ENCODE measurements around the gene B4GALT2.

The B4GALT2 gene, protein sequence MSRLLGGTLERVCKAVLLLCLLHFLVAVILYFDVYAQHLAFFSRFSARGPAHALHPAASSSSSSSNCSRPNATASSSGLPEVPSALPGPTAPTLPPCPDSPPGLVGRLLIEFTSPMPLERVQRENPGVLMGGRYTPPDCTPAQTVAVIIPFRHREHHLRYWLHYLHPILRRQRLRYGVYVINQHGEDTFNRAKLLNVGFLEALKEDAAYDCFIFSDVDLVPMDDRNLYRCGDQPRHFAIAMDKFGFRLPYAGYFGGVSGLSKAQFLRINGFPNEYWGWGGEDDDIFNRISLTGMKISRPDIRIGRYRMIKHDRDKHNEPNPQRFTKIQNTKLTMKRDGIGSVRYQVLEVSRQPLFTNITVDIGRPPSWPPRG

DNA sequence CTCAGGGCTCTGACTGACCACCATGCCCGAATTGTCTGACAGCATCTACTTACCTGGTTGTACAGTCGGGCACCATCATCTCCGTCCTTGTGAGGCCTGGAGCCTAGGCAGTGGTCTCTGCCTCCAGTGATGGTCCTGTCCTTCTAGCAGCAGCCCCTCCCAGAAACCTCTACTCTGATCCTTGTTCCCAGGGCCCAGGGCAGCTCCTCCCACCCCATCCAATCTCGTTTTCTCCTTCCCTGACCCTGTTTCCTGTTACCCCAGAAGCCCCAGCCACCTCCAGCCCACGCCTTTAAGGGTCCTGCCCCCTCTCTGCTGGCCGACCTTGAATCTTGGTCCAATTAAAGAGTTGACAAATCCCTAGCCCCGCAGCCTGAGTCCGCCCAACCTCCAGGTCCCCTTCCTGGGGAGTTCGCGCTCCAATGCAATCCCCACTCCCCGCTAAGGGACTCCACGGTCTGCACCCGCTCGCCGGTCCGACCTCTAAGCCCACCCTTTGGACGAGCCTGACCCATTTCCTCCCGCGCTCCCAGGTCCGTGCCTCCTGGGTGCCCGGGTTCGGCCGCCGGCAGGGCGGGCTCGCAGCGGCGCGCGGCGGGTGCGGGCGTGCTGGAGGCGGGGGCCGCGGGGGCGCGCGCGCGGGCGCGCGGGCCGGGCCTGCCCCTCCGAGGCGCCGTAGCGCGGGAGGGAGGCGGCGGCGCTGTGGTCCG lies at the start of gene B4GALT2:
TSS of gene B4GALT2 (plus strand) at position 660 of the 710 bp plus-strand sequence. CDS start 1,951 bp downstream, outside the sequence.
- no peak for DNase-seq (ENCODE audit: low read depth)

DNA sequence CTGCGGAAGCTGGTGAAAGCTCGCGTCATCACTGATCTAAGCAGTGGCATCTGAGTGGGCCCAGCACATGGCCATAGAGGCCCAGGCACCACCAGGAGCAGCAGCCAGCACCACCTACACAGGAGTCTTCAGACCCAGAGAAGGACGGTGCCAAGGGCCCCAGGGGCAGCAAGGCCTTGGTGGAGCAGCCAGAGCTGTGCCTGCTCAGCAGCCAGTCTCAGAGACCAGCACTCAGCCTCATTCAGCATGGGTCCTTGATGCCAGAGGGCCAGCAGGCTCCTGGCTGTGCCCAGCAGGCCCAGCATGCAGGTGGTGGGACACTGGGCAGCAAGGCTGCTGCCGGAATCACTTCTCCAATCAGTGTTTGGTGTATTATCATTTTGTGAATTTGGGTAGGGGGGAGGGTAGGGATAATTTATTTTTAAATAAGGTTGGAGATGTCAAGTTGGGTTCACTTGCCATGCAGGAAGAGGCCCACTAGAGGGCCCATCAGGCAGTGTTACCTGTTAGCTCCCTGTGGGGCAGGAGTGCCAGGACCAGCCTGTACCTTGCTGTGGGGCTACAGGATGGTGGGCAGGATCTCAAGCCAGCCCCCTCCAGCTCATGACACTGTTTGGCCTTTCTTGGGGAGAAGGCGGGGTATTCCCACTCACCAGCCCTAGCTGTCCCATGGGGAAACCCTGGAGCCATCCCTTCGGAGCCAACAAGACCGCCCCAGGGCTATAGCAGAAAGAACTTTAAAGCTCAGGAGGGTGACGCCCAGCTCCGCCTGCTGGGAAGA lies 48.7 kb upstream of the B4GALT2 start:
- no peak for DNase-seq (ENCODE audit: low read depth)

DNA sequence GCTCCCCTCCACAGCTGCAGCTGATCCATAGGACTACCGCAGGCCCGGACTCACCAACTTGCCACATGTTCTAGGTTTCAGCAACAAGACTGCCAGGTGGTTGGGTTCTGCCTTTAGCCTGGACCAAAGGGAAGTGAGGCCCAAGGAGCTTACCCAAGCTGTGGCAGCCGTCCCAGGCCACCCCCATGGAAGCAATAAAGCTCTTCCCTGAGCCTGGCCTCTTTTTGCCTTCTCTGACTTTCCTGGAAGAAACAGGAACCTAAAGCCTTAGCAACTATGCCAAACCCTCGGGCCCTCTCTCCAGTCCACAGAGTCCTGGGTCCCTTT lies 48.1 kb upstream of the B4GALT2 start:
- no peak for DNase-seq (ENCODE audit: low read depth)

DNA sequence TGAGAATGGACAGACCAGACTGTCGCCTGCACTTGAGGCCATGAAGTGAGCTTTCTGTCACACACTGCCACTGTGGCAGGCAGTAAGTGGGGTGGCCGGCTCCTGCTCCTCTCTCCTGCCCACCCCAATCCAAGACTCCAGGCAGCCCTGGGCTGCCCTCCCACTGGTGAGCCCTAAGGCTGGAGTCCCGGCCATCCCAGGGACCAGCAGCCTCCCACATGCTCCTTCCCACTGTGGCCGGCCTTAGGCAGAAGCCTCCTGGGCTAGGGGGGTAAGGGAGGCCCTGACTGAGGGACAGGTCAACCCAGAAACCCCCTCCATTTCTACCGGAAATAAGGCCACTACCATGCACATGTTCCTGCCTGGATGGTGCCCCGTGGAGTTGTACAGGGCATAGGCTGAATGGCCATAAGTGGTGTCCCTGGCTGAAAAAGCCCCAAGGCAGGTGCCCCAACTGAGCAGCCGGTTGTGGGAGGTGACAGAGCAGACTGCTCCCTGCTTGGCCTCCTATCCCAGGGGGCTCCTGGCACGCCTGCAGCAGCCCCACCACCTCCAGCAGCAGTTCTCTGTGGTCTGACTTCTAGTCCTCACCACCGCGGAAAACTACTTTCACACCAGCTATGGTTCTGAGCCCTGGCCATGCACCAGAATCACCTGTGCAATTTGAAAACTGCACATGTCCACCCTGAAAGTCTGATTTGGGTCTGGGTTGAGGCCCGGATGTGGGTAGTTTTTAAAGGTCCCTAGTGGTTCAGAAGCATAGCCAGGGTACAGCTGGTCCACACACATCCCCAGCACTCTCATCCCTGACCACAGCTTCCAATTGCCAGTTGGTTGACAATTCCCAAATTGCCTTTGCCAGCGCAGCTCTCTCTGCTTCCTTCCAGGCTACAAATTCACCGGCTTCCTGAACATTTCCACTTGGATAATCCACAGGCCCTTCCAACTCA lies 47.0 kb upstream of the B4GALT2 start:
- DNase-seq (ENCODE audit: low read depth), result no peak

DNA sequence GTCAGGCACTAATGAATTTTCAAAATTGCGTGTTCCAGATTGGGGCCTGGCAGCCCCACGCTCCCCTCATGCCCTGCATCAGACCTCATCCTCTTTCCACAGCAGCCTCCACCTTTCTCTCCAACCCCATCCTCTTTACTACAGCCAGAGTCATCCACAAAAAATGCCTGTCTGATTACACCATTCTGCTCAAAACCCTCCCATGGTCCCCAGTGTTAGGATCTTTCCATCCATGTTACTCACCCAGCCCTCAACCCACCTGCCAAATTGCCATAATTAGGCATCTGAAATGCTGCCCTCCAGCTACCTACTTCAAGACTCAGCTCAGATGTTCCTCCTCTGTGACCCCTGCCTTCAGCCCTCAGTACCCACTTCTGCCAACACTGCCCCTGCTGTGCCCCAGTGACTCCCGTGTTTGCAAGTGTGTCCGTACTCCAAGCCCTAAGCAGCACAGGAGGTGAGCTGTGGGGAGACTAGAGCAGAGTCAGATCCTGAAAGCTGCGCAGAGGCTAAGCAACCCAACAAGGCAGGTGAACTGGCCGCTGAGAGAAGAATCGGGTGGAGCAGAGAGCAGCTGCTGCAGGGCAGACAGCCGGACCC lies 46.1 kb upstream of the B4GALT2 start:
- DNase-seq (ENCODE audit: low read depth), result no peak

DNA sequence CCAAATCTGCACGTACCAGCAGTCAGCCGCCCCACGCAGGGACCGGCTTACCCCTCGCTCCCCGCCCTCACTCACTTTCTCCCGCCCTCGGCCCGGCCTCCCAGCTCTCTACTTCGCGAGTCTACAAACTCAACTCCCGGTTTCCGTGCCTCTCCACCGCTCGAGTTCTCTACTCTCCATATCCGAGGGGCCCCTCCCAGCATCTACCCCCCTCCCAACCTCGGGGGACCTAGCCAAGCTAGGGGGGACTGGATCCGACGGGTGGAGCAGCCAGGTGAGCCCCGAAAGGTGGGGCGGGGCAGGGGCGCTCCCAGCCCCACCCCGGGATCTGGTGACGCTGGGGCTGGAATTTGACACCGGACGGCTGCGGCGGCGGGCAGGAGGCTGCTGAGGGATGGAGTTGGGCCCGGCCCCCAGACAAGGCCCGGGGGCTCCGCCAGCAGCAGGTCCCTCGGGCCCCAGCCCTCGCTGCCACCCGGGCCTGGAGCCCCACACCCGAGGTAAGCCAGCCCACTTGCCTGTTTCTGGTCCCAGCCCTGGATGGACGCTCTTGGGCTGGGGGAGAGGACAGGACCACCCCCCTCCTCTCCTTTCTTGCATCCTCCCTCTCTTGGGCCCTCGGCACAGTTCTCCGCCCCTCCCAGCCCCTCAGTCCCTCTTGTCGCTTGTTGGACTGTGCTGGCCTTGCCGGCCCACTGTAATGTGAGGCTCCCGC lies 45.5 kb upstream of the B4GALT2 start, which contains the start of gene ARTN:
TSS of gene ARTN (plus strand) at position 416 of the 715 bp plus-strand sequence. CDS start 1,856 bp downstream, outside the sequence.
- no peak for DNase-seq (ENCODE audit: low read depth)

DNA sequence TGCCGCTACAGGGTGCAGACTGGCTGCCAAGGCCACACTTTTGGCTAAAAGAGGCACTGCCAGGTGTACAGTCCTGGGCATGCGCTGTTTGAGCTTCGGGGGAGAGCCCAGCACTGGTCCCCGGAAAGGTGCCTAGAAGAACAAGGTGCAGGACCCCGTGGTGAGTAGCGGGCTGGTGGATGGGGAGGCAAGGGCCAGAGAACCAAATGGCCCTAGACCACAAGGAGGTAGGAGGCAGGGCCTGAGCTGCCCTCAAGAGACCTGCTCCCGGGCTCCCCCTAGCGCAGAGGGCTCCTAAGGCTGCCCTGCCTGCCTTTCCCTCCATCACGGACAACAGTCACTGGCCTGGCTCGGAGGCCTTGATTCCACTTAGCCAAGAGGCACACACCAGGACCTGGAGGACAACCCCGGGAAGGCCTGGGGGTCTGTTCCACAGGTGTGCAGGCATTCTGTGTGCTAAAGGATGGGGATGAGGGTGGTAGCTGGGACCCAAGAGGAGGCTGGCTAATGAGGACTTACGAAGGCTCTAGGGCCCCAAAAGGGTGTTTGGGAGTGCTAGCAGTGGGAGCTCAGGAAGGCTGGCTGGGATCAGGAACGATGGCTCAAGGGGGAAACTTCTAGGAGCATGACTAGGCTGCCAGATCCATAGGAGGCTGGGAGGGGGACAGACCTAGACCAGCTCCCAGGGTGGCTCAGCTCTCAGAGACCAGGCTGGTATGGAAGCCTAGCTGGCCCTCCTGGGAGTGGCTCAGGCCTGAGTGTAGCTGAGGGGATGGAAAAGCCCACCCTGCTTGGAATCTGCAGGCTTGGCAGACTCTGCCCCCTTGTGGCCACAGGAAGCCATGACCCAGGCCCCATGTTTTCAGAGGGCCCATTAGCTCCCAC lies 44.7 kb upstream of the B4GALT2 start:
- peak; percentile 23 for DNase-seq (ENCODE audit: low read depth)

DNA sequence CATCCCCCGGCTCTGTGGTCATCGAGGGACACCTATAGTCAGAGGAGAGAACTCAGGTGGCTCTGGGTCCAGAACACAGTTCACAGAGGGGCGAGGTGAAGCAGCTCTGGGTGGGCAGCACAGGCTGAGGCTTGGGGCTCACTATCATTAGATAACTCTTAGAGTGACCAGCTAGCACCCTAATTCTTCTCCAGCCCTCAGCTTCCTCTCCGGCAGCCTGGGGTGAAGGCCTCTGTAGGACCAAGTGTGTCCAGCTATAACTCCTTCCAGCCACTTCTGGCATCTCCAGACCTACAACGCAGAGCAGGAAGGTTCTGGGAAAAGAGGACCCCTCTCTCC lies 44.1 kb upstream of the B4GALT2 start:
- no peak for DNase-seq (ENCODE audit: low read depth)

DNA sequence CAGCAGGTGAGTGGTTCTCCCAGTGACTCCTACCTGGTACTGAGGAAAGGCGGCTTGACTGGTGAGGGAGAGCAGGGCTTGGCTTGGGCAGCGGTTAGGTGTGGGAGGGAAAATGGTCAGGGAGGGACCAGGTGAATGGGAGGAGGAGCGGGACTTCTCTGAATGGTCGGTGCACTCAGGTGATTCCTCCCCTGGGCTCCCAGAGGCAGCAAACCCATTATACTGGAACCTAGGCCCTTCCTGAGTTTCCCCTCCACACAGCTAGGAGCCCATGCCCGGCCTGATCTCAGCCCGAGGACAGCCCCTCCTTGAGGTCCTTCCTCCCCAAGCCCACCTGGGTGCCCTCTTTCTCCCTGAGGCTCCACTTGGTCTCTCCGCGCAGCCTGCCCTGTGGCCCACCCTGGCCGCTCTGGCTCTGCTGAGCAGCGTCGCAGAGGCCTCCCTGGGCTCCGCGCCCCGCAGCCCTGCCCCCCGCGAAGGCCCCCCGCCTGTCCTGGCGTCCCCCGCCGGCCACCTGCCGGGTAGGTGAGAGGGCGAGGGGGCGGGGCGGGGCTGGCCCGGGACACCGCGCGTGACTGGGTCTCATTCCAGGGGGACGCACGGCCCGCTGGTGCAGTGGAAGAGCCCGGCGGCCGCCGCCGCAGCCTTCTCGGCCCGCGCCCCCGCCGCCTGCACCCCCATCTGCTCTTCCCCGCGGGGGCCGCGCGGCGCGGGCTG lies 43.1 kb upstream of the B4GALT2 start:
- no peak for DNase-seq (ENCODE audit: low read depth)

DNA sequence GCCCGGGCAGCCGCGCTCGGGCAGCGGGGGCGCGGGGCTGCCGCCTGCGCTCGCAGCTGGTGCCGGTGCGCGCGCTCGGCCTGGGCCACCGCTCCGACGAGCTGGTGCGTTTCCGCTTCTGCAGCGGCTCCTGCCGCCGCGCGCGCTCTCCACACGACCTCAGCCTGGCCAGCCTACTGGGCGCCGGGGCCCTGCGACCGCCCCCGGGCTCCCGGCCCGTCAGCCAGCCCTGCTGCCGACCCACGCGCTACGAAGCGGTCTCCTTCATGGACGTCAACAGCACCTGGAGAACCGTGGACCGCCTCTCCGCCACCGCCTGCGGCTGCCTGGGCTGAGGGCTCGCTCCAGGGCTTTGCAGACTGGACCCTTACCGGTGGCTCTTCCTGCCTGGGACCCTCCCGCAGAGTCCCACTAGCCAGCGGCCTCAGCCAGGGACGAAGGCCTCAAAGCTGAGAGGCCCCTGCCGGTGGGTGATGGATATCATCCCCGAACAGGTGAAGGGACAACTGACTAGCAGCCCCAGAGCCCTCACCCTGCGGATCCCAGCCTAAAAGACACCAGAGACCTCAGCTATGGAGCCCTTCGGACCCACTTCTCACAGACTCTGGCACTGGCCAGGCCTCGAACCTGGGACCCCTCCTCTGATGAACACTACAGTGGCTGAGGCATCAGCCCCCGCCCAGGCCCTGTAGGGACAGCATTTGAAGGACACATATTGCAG lies 42.4 kb upstream of the B4GALT2 start:
- no peak for DNase-seq (ENCODE audit: low read depth)

DNA sequence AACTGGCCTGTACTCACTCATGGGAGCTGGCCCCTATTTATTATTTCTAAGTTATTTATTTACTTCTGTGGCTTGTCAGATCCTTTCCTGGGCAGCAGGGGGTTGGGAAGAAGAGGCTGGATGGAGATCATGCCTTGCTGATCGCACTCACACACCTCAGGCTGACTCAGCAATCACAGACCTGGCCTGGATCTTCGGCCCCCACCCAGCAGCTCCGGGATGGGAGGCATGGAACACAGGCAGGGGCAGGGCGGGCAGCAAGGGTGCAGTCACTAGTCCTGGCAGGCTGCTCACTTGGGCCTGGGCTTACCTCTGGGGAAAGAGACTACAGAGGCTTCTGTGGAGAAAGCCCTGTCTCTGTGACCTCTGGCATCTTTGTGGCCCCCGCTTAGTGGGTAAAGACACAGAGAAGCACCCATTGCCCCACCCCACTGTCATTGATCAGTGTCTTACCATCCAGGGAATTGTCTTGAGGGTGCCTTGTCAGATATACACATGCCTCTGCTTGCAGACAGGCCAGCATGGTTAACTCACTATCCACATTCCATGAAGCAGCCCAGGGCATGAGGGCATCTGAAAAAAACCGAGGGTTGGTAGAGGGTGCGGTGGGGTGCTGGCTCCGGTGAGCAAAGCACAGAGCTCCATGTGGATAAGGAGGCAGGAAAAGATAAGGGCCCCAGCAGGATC lies 41.7 kb upstream of the B4GALT2 start:
- no peak for DNase-seq (ENCODE audit: low read depth)

DNA sequence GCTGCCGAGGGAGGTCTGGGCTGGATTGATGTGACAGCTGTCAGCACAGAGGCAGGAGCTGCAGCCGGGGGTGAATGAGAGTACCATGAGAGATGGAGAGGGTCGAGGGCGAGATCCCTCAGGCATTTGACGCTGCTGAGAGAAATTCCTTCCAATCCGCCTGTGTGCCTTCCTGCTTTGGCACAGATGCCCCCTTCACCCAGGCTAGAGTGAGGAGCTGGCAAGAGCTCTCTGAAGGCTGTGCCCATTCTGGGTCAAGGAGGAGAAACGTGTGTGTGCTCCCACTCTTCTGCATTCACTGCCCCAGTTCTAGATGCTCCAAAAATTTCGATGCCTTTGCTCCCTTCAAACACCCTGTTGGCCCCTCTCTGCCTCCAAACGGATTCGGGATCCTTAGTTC lies 40.6 kb upstream of the B4GALT2 start:
- DNase-seq (ENCODE audit: low read depth), result no peak

DNA sequence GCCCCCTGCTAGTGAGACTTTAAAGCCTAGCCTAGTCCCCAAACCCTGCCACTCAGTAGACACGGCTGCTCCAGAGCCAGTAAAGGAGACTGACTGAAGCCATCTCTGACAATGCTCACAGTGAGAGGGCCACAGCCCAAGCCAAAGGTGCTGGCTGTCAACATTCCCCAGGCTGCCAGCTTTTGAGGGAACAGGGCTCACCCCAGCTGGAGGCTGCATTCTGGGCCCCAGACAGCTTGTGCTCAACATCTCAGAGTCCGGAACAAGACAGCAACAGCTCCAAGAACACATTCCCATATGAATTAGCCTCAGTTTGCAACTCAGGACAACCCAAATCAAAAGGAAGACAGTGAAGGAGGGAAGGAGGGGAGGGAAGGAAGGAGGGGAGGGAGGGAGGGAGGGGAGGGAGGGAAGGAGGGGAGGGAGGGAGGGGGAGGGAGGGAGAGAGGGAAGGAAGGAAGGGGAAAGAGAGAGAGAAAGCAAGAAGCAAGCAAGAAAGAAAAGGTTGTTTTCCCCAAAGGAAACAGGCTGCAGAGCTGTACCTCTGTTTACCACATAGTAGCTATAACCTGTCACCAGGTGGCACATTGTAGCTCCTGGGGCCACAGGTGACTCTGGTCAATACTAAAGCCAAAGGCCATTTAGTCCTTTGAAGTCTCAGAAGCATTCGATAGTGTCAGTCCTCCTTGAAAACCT lies 40.0 kb upstream of the B4GALT2 start:
- DNase-seq (ENCODE audit: low read depth), result no peak

DNA sequence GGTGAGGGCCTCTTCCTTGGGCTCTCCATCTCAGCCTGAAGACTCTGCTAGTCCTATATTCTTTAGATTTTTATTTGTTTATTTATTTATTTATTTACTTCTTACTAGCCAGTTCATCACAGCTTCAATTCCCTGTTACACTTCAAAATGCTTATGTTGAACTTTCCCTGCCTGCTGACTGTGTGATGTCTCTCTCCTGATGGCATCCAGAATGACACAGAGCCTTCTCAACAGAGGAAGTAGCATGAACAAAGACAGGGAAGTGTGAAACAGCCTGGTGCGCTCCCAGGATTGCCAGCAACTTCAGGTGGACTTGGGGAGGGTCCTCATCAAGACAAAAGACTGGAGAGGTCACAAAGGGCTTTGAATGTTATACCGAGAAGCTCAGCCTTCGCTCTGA lies 36.6 kb upstream of the B4GALT2 start:
- DNase-seq (ENCODE audit: low read depth), result no peak

DNA sequence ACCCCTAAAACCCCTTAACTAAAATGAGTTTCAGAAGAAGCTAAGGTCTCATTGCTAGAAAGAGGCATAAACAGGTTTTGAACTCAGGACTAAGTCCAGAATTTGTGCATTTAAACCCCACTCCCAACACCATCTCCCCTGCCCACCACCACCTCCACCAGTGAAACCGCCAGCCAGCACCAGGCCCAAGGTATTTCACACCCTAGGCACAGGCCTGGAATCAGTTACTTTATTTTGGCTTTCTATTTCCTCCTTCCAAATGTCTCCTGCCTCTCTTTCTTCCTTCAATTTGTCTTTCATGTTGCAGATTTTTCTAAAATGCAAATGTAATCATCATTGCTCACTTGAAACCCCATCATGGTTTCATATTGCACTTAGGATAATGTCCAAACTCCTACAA lies 34.1 kb upstream of the B4GALT2 start:
- DNase-seq (ENCODE audit: low read depth), result no peak

DNA sequence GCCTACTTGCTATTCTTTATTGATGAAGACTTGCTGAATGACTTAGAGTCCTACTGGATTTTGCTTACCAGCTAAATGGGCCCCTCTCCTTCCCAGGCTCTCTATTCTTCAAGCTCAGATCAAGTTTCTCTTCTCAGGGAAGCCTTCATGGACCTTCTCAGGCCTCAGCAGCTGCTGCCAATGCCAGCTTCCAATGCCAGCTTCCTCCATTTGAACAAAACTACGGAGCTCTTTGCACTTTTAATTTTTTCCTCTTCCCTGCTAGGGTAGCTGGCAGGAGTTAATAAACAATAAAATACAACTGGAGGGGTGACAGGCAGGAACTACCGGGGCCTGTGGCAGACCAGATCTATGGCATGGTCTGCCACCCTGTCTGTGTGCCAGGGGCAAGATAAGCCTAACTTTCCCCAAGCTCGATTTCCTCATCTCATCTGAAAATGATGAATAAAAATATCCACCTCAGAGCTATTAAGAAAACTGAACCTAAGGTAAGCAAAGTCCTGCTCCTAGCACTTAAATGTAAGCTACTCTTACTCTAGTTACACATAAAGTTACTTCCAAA lies 33.3 kb upstream of the B4GALT2 start:
- no peak for DNase-seq (ENCODE audit: low read depth)
